Measurements from ENCODE around the gene KLF11.
"Not testable (repeated sequence)": the region's sequence is repeated elsewhere in the genome, so short reads cannot be mapped to it uniquely, and the experiment has no call there.

Gene KLF11

GRCh38 chr2:10026940-10027569 lies 16.3 kb upstream of the KLF11 start:
- no peak for DNase-seq (ENCODE audit: low read depth)

DNA sequence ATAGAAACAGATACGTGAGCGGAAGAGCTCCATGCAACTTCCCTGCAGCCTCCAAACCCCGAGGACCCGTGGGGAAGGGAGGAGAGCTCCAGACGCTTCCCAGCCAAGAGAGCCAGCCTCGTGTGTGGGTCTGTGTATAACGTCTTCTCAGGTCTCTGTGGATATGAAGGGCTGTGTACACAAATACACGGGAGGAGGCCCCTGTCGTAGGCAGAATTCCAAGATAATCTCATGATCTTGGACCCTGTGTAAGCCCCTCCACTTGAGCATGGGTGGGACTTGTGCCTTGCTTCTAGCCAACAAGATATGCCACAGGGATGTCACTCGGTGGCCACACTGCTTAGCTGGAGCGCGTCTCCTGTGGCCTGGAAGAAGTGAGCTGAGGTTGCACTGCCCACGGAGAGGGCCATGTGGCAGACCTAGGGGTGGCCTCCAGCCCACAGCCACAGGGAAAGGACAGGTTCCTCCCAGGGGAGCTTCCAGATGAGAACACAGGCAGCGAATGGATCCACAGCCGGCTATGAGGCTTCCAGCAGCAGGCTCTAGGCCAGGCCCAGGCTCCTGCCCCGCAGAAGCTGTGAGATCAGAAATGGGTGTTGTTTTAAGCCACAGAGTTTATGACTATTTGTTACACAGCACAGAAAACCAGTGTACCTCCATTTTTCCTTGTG lies 15.6 kb upstream of the KLF11 start:
- DNase-seq (ENCODE audit: low read depth), result no peak

GRCh38 chr2:10028407-10028987 lies 14.9 kb upstream of the KLF11 start:
- no peak for DNase-seq (ENCODE audit: low read depth)

DNA sequence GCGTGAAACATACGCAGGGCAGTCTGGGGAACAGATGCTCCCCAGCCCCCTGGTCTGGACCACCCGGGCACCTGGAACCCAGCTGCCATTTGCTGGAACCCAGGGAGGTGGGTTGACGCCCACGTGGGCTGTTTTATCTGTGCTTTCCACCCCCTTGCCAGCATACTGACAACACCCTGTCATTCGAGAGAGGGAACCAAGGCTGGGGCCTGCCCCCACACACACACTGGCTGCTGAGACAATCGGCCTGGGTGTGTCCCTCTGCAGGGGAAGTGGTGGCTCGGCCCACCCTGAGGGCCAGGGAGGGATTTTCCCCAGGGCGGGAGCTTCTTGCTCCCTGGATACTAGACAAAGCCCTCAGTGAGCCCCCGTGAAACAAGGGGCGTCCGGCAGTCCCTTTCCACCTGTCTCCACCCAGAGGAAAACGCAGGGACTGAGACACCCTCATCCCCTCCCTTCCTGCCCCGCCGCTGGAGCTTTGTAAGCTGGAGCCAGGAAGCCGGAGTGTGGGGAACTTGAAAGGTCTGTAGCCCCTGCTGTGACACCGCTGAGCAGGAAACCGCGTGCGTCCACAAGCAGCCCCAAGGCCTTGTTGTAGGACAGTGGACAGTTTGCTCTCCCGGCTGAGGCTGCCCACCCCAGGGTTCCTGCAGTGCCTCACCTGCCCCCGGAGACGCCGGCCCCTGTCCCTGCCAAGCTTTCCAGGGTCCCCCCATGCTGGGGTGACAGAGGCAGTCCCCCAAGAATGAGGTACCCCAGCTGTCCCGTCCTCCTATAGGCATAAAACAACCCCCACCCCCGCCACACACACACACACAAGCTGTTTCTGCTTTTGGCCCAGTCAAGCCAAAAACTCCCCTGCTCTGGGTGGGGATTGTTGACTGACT lies 14.1 kb upstream of the KLF11 start:
- DNase-seq (ENCODE audit: low read depth), result no peak

DNA sequence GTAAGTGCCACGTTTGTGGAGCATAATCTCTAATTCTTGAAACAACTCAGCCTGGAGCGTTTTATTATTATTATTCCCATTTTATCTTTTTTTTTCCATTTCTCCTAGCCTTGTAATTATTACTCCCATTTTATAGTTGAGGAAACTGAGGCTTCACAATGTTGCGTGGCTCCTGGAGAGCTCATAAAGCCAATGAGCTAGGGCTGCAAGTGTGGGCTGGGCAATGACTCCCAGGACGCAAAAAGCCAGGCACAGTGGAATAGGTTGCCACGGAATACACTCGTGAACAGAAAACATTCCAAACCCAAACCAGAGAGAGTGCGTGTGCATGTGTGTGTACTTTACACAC lies 13.5 kb upstream of the KLF11 start:
- DNase-seq (ENCODE audit: low read depth), result no peak

GRCh38 chr2:10030311-10030736 lies 13.0 kb upstream of the KLF11 start:
- DNase-seq (ENCODE audit: low read depth), result no peak

DNA sequence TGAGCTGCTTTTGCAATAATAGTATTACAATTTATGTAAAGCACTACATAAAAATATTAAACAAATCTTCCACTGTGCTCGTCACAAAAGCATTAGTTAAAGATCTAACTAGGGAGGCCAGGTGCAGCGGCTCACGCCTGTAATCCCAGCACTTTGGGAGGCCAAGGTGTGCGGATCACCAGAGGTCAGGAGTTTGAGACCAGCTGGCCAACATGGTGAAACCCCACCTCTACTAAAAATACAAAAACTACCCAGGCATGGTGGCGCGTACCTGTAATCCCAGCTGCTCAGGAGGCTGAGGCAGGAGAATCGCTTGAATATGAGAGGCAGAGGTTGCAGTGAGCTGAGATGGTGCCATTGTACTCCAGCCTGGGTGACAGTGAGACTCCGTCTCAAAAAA lies 12.6 kb upstream of the KLF11 start:
- not testable (repeated sequence) for DNase-seq (ENCODE audit: low read depth)

- no peak for DNase-seq (ENCODE audit: low read depth)
Observed at GRCh38 chr2:10031886-10032745, 11.2 kb upstream of the KLF11 start.

DNA sequence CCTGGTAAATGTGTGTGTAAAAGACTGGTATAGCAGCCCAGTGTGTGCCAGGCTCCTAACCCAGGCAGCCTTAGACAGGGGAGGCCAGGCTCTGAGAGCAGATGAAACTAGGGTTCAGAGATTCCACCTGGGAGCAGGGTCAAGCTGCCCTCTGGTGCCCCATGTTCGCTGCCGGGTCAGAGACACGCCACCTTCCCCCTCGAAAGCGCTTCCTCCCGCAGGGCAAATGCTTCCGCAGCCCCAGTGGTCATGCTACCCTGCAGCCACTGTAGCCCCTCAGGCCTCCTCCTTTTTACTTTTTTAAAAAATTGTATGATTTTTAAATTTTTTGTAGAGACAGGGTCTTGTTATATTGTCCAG lies 10.6 kb upstream of the KLF11 start:
- DNase-seq (ENCODE audit: low read depth), result no peak

DNA sequence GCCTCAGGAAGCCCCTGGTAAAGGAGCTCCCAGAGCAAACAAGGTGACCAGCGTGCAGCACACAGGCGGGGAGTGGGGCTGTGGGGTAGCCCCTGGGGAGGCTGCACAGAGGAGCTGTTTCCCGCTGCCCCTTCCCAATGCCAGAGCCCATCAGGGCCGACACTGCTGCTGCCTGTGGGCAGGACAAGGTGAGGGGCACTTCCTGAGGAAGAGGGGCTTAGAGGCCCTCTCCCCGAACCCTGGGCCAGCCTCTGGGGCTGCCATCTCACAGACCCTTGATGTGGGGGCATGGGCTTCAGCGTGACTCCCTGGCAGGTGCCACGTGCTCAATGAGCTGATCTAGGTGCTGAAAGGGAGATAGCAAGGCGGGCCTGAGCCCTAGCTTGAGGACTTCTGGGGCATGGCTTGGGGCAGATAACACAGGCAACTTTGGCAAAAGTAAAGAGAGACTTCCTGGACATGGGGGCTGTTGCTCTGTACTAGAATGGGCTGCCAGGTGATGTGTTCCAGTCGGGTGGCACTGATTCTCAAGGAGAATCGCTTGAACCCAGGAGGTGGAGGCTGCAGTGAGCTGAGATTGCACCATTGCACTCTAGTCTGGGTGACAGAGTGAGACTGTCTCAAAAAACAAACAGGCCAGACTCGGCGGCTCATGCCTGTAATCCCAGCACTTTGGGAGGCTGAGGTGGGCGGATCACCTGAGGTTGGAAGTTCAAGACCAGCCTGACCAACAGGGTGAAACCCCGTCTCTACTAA lies 9.9 kb upstream of the KLF11 start:
- DNase-seq (ENCODE audit: low read depth), result no peak

DNA sequence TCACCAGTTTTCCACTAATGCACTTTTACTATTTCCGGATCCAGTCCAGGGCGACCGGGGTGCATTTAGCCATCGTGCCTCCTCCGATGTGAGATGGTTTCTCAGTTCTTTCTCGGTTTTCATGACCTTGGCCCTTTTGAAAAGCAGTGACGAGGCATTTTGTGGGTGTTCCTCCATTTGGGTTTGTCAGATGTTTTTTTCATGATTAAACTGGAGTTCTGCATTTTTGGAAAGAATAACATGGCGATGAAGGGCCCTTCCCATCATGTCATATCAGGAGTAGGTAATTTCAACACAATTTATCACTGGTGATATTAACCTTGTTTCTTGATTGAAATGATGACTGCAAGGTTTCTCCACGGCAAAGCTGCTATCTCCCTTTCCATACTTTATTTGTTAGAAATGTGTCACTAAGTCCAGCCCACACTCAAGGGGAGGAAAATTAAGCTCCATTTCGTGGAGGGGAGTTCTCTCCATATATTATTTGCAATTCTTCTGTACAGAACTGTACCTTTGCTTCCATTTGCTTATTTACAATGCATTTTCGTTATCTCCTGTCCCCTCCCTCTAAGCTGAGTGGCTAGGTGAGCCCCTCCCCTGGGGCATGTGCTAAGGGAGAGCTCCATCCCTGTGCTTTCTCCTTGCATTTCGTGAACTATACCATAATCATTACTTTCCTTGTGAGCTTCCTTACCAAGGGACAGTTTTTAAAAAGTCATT lies 8.9 kb upstream of the KLF11 start:
- no peak for DNase-seq (ENCODE audit: low read depth)

GRCh38 chr2:10035053-10035422 lies 8.3 kb upstream of the KLF11 start:
- DNase-seq (ENCODE audit: low read depth), result no peak

- DNase-seq (ENCODE audit: low read depth), result no peak
Observed at GRCh38 chr2:10035633-10036032, 7.7 kb upstream of the KLF11 start.

DNA sequence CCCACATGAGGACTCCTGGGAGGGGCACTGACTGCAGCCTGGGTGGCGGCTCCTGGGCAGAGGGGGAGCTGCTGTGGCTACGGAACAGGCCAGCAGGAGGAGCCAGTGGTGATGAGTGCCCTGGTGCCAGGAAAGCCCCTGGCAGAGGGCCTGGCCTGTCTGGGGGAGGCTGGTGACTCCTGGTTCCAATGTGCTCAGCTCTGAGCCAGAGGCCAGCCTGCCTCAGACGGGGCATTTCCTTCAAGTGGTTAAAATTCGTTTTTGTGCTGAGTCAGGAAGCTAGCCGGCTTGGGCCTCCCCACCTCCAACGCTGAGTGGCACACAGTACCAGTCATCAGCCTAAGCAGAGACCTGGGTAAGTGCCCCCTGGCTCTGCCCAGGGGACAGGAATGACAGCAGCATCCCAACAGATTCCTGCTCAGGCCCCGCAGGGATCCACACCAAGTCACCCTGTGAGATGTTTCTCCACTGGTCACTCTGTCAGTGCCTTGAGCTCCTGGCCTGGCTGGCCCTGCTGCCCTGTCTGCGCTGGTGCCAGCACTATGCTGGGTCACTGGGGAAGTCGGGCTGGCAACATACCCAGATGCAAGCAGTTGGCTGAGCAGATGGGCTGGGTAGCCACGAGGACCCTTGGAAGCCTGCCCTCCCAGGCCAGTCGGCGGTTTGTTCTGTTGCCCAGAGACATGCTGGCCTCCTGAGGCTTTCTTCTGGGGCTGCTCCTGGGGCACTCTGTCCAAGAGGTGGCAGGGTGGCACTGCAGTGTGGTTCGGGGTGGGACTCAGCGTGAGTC lies 7.1 kb upstream of the KLF11 start:
- no peak for DNase-seq (ENCODE audit: low read depth)

DNA sequence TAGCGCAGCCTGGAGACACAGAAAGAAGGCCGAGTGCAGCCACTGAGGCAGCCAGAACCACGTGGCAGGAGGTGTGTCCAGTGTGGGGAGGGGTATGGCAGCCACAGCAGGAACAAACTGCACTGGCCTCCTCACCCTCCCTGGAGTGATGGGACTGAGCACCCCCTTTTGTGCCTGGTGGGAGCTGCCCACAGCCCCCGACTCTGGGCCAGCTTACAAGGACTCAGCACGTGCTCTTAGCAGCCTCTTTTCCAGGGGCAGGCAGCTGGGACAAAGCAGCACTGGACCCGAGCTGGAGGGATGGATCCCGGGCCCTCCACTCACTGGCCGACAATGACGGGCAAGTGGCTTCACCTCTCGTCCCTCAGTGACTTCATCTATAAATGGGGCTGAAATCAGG lies 5.2 kb upstream of the KLF11 start:
- DNase-seq (ENCODE audit: low read depth), result no peak

- no peak for DNase-seq (ENCODE audit: low read depth)
Observed at GRCh38 chr2:10038716-10039115, 4.6 kb upstream of the KLF11 start.

DNA sequence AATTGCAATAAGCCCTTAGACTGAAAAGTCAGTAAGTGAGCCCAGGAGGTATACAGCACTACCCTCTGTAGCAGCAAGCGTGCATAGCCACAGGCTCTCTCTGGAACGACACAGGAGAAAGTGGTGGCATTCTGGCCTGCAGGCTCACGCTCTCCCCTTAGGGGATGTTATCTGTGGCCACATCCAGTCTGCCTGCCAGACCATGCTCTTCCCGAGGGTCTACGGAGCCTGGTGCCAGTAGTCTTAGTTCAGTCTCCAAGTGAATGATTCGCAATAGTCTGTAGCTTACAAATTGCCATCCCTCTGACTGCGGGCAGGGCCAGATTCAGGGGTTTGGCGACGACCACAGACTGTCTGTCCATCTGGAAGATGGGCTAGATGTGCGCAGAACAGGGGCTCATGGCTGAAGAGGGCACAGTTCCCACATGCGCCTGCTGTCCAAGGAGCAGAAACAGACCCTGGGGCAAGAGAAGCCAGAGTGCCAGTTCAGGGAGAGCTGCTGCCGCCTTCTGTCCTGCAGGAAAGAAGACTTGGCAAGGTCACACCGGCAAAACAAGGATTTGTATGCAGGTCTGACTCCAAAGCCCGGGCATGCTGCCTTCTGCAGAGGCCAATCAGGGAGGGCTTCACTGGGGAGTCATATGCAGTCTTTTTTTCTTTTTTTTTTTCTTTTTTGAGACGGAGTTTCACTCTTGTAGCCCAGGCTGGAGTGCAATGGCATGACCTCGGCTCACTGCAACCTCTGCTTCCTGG lies 3.5 kb upstream of the KLF11 start:
- DNase-seq (ENCODE audit: low read depth), result no peak

GRCh38 chr2:10041711-10042110 lies 1.6 kb upstream of the KLF11 start:
- DNase-seq (ENCODE audit: low read depth), result no peak
